Gastroesophageal sphincter (tissue), 4 donors: Measurements from ENCODE around the gene MRPS30. TPM values are rescaled to one million over a fixed set of nuclear protein-coding genes. Genes with fewer than 3 reads are reported as not detected.

ENCODE experiments used
- ATAC-seq: fragments of 150-250 bp; one replicate; pipeline ENCODE4 v1.9.1; 2016; ENCODE audit warnings: mild to moderate bottlenecking, moderate library complexity
- H3K27ac ChIP-seq, 4 donors: fragments of 200-600 bp; sonication (generic) in 3 of 4; 1 replicate in 3 of 4; 2 replicates in 1 of 4; pipeline ENCODE4 v1.5.1; 2016 to 2019
- H3K27me3 ChIP-seq: fragments of 200-600 bp; sonication (generic); one replicate; pipeline ENCODE4 v1.5.1; 2019
- H3K36me3 ChIP-seq, 2 donors: fragments of 200-600 bp; sonication (generic); one replicate each; pipeline ENCODE4 v1.5.1; 2019; ENCODE audit warnings: control low read depth in 1 of 2
- H3K4me1 ChIP-seq, 3 donors: fragments of 200-600 bp; sonication (generic); 1 replicate in 2 of 3; 2 replicates in 1 of 3; pipeline ENCODE4 v1.5.1; 2016 to 2019; ENCODE audit warnings: control low read depth in 2 of 3
- H3K4me3 ChIP-seq, 2 donors: fragments of 200-600 bp; sonication (generic); one replicate each; pipeline ENCODE4 v1.5.1; 2019; ENCODE audit warnings: mild to moderate bottlenecking in 1 of 2, moderate library complexity in 1 of 2
- H3K9me3 ChIP-seq, 3 donors: fragments of 200-600 bp; sonication (generic); one replicate each; pipeline ENCODE4 v1.5.1; 2017 to 2019; ENCODE audit warnings: control low read depth in 2 of 3
- CTCF ChIP-seq, 4 experiments: fragments of 200-600 bp in 2 of 4; fragments of 450-650 bp in 2 of 4; sonication (generic) in 1 of 4; IDR thresholded peaks; one replicate each; pipeline ENCODE4 v1.5.1; 2017 to 2019; ENCODE audit warnings: antibody characterized with exemption in 4 of 4, mild to moderate bottlenecking in 2 of 4, moderate library complexity in 2 of 4
- EP300 ChIP-seq: sonication (generic); formaldehyde crosslinking; IDR thresholded peaks from one replicate; pipeline ENCODE4 v1.6.1; 2017; ENCODE audit warnings: antibody characterized with exemption, mild to moderate bottlenecking
- POLR2A ChIP-seq, 2 donors: fragments of 450-650 bp; IDR thresholded peaks; one replicate each; pipeline ENCODE4 v1.6.1; 2017; ENCODE audit warnings: antibody characterized with exemption in 2 of 2, mild to moderate bottlenecking in 2 of 2, moderate library complexity in 1 of 2
- POLR2AphosphoS5 ChIP-seq: sonication (generic); formaldehyde crosslinking; IDR thresholded peaks from one replicate; pipeline ENCODE4 v1.6.1; 2017; ENCODE audit warnings: antibody characterized with exemption
- WGBS, 2 donors: methylation state at CpG; one replicate each; pipeline ENCODE4 v1.1.5; 2018; ENCODE audit warnings: low coverage in 1 of 2; 5-methylcytosine and 5-hydroxymethylcytosine counted together
- total RNA-seq, 4 donors: library from RNA; depleted of rRNA; stranded (reverse); fragments of >200 nt; gene quantifications; one replicate each; pipeline ENCODE4 v1.1.0, GENCODE V29; 2016

MRPS30 gene
- total RNA-seq, 4 donors from 2014 or later: 43.8 to 63.8 (median 58.6) TPM

GRCh38 chr5:44839018-44839681, 30.4 kb downstream of the MRPS30 start:
- Histone ChIP-seq H3K4me1 (no peaks in the 10 kb centered on the region), H3K27ac (no peak overlapping the region), H3K9me3 (peaks cover 0 to 4% (median 0%) of the 10 kb centered on the region in 3 donors), H3K36me3 (no peaks in the 10 kb centered on the region), H3K27me3 (no peaks in the 10 kb centered on the region), H3K4me3 (no peak overlapping the region)
- WGBS, 2 donors: 100% methylated on average over 1 of the region's 1 CpG; no CpG with 5 or more reads in 1 of the 2 donors
- TF ChIP-seq POLR2AphosphoS5 (no peak), EP300 (no peak), POLR2A (IDR thresholded peaks at IDR 0.05) (no peak), CTCF (IDR thresholded peaks at IDR 0.05) (no peak)
- no peak for ATAC-seq

- no peaks in the 10 kb centered on the region for H3K36me3 ChIP-seq
- no peak overlapping the region for H3K4me3 ChIP-seq
- 78 to 89% methylated on average over 2 of the region's 2 CpGs for WGBS, 2 donors
- no peak for TF ChIP-seq CTCF (IDR thresholded peaks at IDR 0.05)
- TF ChIP-seq POLR2AphosphoS5: no peak
- TF ChIP-seq EP300: no peak
- TF ChIP-seq POLR2A (IDR thresholded peaks at IDR 0.05): no peak
- H3K9me3 ChIP-seq: peaks cover 0 to 4% (median 0%) of the 10 kb centered on the region in 3 donors
- H3K4me1 ChIP-seq: no peaks in the 10 kb centered on the region
- no peak for ATAC-seq
- H3K27me3 ChIP-seq: no peaks in the 10 kb centered on the region
- H3K27ac ChIP-seq: no peak overlapping the region
Observed at GRCh38 chr5:44842496-44843282, 33.9 kb downstream of the MRPS30 start.

- 80 to 92% methylated on average over 1 of the region's 1 CpG for WGBS, 2 donors
- H3K4me3 ChIP-seq: no peak overlapping the region
- H3K4me1 ChIP-seq: no peaks in the 10 kb centered on the region
- TF ChIP-seq POLR2AphosphoS5 (no peak), POLR2A (IDR thresholded peaks at IDR 0.05) (no peak)
- H3K27me3 ChIP-seq: no peaks in the 10 kb centered on the region
- H3K27ac ChIP-seq: no peak overlapping the region
- no peak for ATAC-seq
- H3K9me3 ChIP-seq: no peaks in the 10 kb centered on the region
- no peaks in the 10 kb centered on the region for H3K36me3 ChIP-seq
Observed at GRCh38 chr5:44844744-44845143, 36.0 kb downstream of the MRPS30 start.

- TF ChIP-seq POLR2AphosphoS5 (no peak), EP300 (no peak)
- no peaks in the 10 kb centered on the region for H3K4me1 ChIP-seq
- H3K27ac ChIP-seq: no peak overlapping the region
- ATAC-seq: no peak
- no peak overlapping the region for H3K4me3 ChIP-seq
- H3K9me3 ChIP-seq: no peaks in the 10 kb centered on the region
- H3K27me3 ChIP-seq: no peaks in the 10 kb centered on the region
- 45 to 46% methylated on average over 4 of the region's 4 CpGs for WGBS, 2 donors
- H3K36me3 ChIP-seq: no peaks in the 10 kb centered on the region
Observed at GRCh38 chr5:44845777-44846176, 37.0 kb downstream of the MRPS30 start.

GRCh38 chr5:44847206-44847852, 38.6 kb downstream of the MRPS30 start:
- Histone ChIP-seq H3K27me3 (no peaks in the 10 kb centered on the region), H3K4me3 (no peak overlapping the region), H3K27ac (no peak overlapping the region), H3K9me3 (no peaks in the 10 kb centered on the region), H3K4me1 (no peaks in the 10 kb centered on the region), H3K36me3 (no peaks in the 10 kb centered on the region)
- WGBS, 2 donors: 92 to 95% methylated on average over 5 of the region's 5 CpGs
- no peak for ATAC-seq
- TF ChIP-seq POLR2AphosphoS5: no peak
- no peak for TF ChIP-seq CTCF (IDR thresholded peaks at IDR 0.05)
- no peak for TF ChIP-seq EP300
- no peak for TF ChIP-seq POLR2A (IDR thresholded peaks at IDR 0.05)
